Occipital lobe (tissue), 2 donors: ENCODE data around the gene KCNH2. TPM values are rescaled to one million over a fixed set of nuclear protein-coding genes. Genes with fewer than 3 reads are reported as not detected.

Source experiments
- DNase-seq: peaks from one replicate; lab custom pipeline; 2025; lab: John Stamatoyannopoulos, UW
- total RNA-seq: library from RNA; depleted of rRNA; stranded (reverse); fragments of >200 nt; gene quantifications from one replicate; pipeline ENCODE4 v1.2.3, GENCODE V29; 2014

Gene KCNH2
- total RNA-seq, 1 donor from 2014 or later: 8.0 TPM

- no peak for DNase-seq
Observed at GRCh38 chr7:150908173-150908572, 69.9 kb downstream of the KCNH2 start.

- DNase-seq: no peak
Observed at GRCh38 chr7:150904011-150904909, 73.9 kb downstream of the KCNH2 start.

- DNase-seq: peak; percentile 27
Observed at GRCh38 chr7:150903606-150904005, 74.5 kb downstream of the KCNH2 start.

- no peak for DNase-seq
Observed at GRCh38 chr7:150902078-150903033, 75.8 kb downstream of the KCNH2 start.

- DNase-seq: no peak
Observed at GRCh38 chr7:150901160-150902035, 76.7 kb downstream of the KCNH2 start.

GRCh38 chr7:150900675-150901074, 77.4 kb downstream of the KCNH2 start:
- DNase-seq: no peak

- DNase-seq: peak; percentile 70
Observed at GRCh38 chr7:150898475-150899011, 79.6 kb downstream of the KCNH2 start.

GRCh38 chr7:150897502-150898474, 80.3 kb downstream of the KCNH2 start:
- no peak for DNase-seq

- no peak for DNase-seq
Observed at GRCh38 chr7:150896562-150897209, 81.4 kb downstream of the KCNH2 start.

GRCh38 chr7:150895809-150896208, 82.3 kb downstream of the KCNH2 start:
- DNase-seq: no peak

Other genes starting within 250 kb of the KCNH2 start
- gene GIMAP5, start 240.9 kb downstream of the KCNH2 start, total RNA-seq: 3.7 TPM
- gene TMEM176B, start 178.0 kb downstream of the KCNH2 start, total RNA-seq: 2.3 TPM
- gene TMEM176A, start 177.6 kb downstream of the KCNH2 start, total RNA-seq: 0.47 TPM
- gene AOC1, start 125.8 kb downstream of the KCNH2 start, total RNA-seq: not detected
- 0.78 TPM for gene NOS3, start 12.7 kb upstream of the KCNH2 start, total RNA-seq
- 1.9 TPM for gene ATG9B, start 46.2 kb upstream of the KCNH2 start, total RNA-seq
- 24.3 TPM for gene ABCB8, start 50.1 kb upstream of the KCNH2 start, total RNA-seq
- 0.62 TPM for gene ASIC3, start 70.2 kb upstream of the KCNH2 start, total RNA-seq
- 37.3 TPM for gene CDK5, start 79.6 kb upstream of the KCNH2 start, total RNA-seq
- gene SLC4A2, start 81.3 kb upstream of the KCNH2 start, total RNA-seq: 13.7 TPM
- gene FASTK, start 102.5 kb upstream of the KCNH2 start, total RNA-seq: 30.7 TPM
- gene TMUB1, start 105.2 kb upstream of the KCNH2 start, total RNA-seq: 9.7 TPM
- gene AGAP3, start 108.2 kb upstream of the KCNH2 start, total RNA-seq: 85.6 TPM
- gene GBX1, start 189.4 kb upstream of the KCNH2 start, total RNA-seq: not detected
- gene ASB10, start 208.9 kb upstream of the KCNH2 start, total RNA-seq: not detected
- gene H2BK1, start 232.2 kb upstream of the KCNH2 start, total RNA-seq: not detected
- gene ABCF2, start 248.9 kb upstream of the KCNH2 start, total RNA-seq: 29.5 TPM